ENCODE measurements around the gene PLG.
A peak's percentile ranks its signal among the peaks of the same experiment; 100 is the strongest.
"Not testable (repeated sequence)": the region's sequence is repeated elsewhere in the genome, so short reads cannot be mapped to it uniquely, and the experiment has no call there.

The PLG gene

GRCh38 chr6:160701918-160702680 is at the start of gene PLG:
PLG (plus strand) TSS chr6:160702244; CDS start chr6:160702305, 61 bp downstream.
- not testable (repeated sequence) for DNase-seq

DNA sequence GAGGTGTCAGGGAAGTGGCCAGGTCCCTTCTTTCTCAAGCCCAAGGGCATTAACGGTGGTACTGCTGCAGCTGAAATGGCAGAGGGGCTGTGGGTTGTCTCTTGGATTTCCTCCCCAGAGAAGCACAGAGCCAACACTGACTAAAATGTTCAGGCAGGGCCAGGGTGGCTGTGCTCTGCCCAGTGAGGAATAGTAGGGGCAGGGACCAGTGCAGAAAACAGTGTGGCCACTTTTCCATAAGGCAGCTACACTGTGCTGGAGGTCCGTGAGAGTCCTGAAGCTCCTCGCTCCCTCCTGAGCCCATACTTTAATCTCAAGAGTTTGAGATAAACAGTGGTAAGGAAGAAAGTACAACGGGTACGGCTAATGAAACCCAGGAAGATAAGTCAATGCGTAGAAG is 42.5 kb upstream of the PLG start:
- DNase-seq = no peak

GRCh38 chr6:160661216-160661615 is 40.8 kb upstream of the PLG start:
- DNase-seq = no peak

GRCh38 chr6:160662429-160662828 is 39.6 kb upstream of the PLG start:
- DNase-seq = no peak

DNA sequence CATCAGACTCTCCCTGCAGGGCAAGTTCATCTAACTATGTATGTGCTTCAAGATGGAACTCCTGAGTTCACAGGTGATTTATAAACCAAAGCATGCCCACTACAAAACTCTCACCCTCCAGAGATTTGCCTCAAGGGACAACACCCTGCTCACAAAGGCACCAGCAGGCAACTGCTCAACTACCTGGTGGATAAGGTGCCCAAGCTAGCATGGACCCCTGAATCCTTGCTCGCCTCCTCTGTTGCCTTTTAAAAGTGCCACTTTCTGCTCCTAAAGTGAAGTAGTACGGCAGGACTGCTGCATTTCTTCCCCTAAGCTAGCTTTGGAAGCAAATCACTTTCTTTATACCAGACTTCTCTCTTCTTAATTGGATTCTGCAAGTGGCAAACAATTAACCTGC is 39.2 kb upstream of the PLG start:
- DNase-seq = no peak

DNA sequence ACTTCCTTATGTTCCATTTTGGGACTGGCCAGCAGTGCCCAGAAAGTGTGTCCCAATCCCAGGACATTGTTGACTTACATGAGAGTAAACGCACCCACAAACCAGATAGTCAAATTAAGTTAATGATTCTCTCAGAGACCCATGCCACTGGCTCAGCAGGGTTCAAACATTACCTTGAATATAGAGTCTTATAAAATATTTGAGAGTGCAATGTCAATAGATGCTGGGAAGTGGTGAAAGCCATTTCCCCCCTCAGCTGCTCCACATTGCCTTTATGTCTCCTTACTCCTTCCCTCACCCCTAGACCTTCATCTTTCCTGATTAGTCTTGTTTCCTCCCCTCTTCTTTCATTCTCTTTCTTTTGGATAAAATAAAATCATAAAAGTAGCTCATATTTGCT is 37.8 kb upstream of the PLG start, which contains the start of gene LPA:
LPA (minus strand) TSS at position 78 of the 400 bp plus-strand sequence; CDS start at position 17, 61 bp downstream.
- DNase-seq = not testable (repeated sequence)

DNA sequence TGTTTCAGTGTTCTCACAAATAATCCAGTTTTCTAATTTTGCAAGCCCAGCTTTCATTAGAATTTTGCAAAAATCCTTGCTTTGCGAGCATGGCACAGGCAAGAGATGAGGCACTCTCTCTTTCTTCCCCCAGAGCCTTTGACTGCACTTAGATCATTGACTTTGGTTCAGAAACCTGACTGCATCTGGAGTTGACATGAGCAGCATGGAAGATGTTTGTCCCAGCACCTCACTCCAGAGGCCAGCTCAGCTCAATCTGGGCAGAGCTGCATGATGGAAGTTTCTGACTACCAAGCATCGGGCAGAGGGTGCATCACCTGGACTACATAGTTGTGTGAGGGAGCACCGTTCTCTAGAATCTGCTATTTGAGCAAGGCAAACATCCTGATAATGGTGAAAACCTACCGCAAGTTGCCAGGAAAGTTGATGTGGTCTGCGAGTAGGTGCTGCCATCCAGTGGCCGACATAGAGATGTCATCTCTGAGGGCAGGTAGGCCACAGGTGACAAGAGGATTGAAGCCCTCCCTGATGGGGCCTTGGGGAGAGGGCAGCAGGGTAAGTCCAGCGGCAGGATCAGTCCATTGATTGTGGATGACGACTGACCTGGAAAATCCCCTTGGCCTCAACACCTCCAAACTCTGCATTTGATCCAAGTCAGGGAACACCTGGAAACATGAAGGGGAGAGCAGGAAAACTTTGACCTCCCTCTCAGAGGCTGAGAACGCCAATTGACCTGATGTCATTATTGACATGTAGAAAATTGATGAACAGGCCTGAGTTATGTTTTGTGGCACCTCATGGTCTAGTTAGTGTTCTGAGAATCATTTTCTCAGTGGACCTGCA is 34.2 kb upstream of the PLG start:
- peak; percentile 51 for DNase-seq

DNA sequence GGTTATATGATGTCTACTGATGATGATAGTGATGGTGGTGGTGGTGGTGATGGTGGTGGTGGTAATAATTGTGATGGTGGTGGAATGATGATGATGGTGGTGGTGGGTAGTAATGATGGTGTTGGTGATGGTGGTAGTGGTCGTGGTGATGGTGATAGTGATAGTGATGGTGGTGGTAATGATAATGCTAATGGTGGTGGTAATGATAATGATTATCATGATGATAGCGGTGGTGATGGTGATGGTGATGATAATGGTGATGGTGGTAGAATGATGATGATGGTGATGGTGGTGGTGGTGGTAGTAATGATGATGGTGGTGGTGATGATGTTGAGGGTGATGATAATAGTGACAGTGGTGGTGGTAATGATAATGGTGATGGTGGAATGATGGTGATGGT is 33.5 kb upstream of the PLG start:
- DNase-seq = no peak

DNA sequence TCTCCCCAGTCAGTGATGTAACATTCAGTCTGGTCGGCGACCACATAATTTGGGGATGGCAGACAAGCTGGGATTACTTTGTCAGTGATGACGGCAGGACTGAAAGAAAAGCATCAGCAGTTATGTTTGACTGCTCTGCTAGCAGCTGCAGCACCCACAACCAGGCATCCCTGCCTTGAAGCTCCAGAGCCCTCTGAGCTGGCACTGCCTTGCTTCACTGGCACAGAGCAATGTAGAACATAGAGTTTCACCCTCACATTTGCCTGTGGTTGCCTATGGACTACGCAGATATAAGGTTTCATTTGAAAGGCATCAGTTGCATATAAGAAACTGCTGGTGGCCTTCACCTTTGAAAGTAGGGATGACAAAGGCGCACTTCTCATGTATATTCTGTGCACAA is 25.6 kb upstream of the PLG start:
- DNase-seq = not testable (repeated sequence)

DNA sequence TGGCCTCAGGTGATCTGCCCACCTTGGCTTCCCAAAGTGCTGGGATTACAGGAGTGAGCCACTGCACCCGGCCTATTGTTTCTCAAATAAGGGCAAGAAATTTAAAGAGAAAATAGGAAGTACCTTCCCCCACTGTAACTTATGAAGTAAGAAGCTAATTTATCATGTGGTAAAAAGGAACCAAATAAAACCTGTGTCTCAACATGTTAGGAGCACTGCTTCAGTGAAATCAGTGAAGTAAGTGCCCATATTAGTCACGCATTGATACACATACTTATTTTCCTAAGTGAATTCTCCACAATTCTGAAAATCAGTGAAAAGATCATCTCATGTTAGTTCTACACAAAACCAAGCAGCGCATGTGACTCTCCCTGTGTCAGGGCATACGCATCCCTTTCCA is 23.8 kb upstream of the PLG start:
- DNase-seq = no peak

DNA sequence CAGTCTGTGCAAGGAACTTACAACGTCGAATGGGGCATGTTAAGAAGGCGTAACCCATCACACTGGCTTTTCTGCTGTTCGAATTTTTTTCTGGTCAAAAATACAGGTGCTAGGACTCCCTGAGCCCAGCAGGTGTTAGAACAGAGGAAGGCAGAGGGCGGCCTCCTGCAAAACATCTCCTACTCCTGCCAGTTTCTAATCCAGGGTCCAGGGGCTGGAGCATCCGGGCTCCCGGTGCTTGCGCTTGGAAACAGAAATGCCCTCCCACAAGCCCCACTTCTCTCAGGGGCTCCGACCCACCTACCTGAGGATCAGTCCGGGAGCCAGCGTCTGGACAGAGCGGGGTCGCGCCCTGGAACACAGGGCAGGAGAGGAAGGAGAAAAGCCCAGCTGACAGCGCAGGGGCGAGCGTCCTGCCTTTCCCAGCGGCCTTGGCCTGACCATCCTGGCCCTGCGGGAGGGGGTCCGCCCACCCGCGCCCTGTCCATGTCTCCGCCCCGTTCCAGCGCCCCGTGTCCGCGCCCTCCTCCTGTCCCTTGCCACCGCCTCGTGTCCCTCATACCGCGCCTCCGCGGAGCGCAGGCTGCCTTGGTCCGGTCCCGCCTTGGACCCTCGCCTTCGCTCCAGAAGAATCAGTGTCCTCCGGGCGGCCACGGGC is 23.2 kb upstream of the PLG start:
- DNase-seq = no peak

- DNase-seq = no peak
Observed at GRCh38 chr6:160679402-160679769, 22.7 kb upstream of the PLG start.

- DNase-seq = not testable (repeated sequence)
Observed at GRCh38 chr6:160685101-160685761, 16.8 kb upstream of the PLG start.

GRCh38 chr6:160685762-160686450 is 16.1 kb upstream of the PLG start:
- DNase-seq = no peak

DNA sequence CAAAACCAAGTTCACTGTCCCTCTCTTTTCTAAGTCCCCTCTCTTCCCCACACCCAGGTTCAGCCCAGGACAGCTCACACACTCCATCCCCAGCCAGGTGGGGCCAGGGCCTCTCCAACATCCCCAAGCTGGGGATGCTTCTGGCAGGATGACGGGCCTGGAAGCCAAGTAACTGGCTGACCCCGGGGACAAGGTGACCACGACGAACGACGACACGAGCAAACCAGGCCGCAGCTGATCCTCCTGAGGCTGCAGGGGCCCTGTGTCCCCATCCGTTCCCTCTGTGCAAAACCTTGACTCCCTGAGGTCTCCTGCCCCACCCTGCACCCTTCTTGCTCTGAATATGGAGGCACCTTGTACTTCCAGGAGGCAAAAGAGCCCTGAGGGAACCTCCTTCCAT is 11.6 kb upstream of the PLG start:
- no peak for DNase-seq

DNA sequence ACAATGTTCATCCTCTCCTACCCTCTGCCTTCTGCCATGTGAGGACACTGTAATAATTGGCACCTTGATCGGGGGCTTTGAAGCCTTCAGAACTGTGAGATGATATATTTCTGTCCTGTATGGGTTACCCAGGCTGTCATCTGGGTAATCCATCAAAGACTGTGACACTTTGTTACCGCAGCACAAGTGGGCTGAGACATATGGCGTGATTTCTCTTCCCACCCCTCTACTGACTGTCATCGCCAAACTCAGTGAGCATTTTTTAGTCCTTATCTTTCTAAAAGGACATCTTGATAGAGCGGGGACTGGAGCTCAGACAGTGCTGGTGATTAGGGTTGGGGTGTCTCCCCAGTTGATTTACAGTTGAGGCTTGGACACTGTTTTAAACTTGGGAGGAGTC is 10.4 kb upstream of the PLG start:
- no peak for DNase-seq

GRCh38 chr6:160692369-160692959 is 9.6 kb upstream of the PLG start:
- DNase-seq = no peak

DNA sequence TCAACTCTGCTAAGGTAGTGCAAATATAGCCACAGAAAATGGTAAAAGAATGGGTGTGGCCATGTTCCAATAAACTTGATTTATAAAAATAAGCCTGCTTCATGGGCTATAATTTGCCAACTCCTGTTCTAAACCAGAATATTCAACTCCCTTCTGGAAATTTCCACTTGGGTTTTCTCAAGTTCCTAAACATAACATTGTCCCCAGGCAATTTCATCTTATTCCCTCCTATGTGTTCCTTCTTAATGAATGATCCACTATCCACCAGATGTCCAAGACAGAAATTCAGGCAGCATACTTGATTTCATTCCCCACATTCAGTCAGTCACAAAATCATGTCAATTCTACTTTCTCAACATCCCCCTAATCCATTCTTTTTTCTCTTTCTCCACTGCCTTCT is 7.0 kb upstream of the PLG start:
- not testable (repeated sequence) for DNase-seq

GRCh38 chr6:160695622-160696021 is 6.4 kb upstream of the PLG start:
- not testable (repeated sequence) for DNase-seq

- not testable (repeated sequence) for DNase-seq
Observed at GRCh38 chr6:160696884-160697283, 5.2 kb upstream of the PLG start.

- no peak for DNase-seq
Observed at GRCh38 chr6:160697826-160698225, 4.2 kb upstream of the PLG start.

- DNase-seq = not testable (repeated sequence)
Observed at GRCh38 chr6:160704688-160705087, 2.6 kb downstream of the PLG start.

All from NCI-H1092 treated with DMSO at 0.1 percent for 48 hours (cell line).